ENCODE measurements around the gene ZNF318.
"Not testable (repeated sequence)": the region's sequence is repeated elsewhere in the genome, so short reads cannot be mapped to it uniquely, and the experiment has no call there.

The ZNF318 gene

DNA sequence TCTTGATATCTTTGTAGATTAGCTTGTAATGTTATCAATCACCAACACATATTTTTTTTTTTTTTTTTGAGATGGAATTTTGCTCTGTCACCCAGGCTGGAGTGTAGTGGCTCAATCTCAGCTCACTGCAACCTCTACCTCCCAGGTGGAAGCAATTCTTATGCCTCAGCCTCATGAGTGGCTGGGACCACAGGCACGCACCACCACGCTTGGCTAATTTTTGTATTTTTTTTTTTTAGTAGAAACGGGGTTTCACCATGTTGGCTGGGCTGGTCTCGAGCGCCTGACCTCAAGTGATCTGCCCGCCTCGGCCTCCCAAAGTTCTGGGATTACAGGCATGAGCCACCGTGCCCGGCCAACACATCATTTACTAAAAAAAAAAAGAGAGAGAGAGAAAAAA is 11.4 kb upstream of the ZNF318 start:
- DNase-seq = not testable (repeated sequence)

DNA sequence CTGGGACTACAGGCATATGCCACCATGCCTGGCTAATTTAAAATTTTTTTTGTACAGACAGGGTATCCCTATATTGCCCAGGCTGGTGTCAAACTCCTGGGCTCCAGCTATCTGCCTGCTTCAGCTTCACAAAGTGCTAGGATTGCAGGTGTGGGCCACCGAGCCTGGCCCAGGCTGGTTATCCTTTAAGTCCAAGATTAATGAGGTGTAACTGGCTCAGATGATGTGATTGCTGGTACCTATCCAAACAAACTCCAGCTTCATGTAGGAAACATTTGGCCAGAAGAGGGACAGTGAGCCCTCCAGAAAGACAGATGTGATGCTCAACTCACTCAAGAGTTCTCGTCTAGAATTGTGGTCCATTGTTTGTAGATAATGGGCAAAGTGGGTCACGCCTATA is 9.2 kb upstream of the ZNF318 start:
- DNase-seq = no peak

DNA sequence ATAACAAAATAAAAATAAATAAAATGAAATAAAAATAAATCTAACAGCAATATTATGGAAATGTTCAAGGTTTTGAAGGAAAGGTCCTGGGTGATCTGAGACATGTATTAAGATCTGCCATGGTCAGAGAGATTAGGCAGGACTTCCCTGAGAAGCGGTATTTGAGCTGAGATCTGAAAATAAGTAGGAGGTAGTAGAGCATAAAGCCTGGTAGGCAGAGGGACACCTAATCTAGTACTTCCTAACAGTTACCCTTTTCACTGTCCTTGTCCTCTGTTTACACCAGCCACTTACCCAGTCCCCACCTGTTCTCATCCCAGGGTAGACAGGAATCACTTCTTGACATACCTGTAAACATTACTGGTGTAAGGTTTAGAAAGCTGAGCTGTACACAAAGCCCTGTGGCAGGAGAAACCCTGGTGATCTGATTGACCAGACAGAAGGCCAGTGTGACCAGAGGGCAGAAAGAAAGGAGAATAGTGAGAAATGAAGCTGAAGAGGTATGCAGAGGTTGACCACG is 8.3 kb upstream of the ZNF318 start:
- DNase-seq = no peak

DNA sequence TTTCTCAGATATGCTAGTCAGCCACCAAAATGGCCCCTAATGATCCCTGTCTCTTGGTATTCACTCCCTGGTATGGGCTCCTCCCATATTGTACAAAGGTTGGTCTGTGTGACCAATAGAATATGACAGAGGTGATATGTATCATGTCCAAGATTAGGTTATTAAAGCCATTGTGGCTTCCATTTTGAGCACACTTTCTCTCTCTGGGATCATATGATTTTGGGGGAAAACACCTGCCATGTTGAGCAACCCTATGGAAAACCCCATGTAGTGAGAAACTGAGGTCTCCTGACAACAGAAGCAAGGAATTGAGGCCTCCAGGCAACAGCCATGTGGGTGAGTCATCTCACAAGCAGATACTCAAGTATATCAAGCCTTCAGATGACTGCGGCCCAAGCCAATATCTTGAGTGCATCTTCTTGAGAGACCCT is 7.1 kb upstream of the ZNF318 start:
- no peak for DNase-seq

DNA sequence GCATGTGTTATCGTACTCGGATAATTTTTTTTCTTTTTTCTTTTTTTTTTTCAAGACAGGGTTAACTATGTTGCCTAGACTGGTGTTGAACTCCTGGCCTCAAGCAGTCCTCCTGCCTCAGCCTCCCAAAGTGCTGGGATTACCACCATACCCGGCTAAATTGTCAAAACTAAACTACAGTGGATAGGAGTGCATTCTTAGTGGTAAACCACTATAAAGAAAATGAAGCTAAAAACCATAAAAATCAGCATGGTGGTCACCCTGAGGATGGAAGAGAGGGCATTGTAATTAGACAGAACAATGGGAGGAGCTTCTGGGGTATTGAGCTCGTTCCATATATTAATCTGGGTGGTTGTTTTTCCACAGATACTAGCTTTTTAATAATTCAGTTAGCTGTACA is 6.2 kb upstream of the ZNF318 start:
- no peak for DNase-seq

DNA sequence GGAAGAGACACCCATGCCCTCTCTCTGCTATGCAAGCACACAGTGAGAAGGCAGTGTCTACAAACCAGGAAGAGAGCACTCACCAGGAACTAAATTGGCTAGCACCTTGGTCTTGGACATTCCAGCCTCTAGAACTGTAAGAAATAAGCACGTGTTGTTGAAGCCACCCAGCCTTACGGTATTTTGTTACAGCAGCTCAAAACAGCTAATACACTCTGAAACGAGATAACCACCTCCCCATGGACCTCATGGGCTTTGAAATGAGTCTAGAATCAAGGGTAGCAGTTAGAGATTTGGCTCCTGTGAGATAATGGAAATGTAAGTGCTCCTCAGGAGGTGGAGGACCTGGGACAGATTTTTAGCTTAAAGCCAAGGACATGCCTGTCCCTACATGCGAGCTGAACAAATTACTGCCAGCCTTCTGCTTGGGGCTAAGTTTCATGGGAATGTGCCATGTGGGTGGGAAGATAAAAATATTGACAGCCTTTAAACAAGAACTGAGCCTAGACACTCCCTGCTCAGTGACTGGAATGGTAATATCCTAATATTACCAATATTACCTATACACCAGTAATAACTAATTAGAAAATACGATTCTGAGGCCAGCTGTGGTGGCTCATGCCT is 3.9 kb upstream of the ZNF318 start:
- no peak for DNase-seq

DNA sequence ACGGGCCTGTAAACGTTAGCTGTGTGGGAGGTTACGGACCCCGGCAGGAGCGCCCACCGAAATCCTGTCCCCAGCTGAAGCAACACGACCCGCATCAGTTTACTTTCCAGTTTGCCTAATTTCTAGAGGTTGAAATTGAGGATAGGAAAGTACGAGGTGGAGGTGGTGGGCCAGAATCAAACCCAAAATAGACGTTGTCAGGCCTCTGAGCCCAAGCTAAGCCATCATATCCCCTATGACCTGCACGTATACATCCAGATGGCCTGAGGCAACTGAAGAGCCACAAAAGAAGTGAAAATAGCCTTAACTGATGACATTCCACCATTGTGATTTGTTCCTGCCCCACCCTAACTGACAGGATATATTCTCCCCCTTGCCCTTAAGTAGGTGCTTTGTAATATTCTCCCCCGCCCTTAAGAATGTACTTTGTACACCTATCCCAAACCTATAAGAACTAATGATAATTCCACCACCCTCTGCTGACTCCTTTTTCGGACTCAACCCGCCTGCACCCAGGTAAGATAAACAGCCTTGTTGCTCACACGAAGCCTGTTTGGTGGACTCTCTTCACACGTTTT is 645 bp upstream of the ZNF318 start:
- DNase-seq = not testable (repeated sequence)

DNA sequence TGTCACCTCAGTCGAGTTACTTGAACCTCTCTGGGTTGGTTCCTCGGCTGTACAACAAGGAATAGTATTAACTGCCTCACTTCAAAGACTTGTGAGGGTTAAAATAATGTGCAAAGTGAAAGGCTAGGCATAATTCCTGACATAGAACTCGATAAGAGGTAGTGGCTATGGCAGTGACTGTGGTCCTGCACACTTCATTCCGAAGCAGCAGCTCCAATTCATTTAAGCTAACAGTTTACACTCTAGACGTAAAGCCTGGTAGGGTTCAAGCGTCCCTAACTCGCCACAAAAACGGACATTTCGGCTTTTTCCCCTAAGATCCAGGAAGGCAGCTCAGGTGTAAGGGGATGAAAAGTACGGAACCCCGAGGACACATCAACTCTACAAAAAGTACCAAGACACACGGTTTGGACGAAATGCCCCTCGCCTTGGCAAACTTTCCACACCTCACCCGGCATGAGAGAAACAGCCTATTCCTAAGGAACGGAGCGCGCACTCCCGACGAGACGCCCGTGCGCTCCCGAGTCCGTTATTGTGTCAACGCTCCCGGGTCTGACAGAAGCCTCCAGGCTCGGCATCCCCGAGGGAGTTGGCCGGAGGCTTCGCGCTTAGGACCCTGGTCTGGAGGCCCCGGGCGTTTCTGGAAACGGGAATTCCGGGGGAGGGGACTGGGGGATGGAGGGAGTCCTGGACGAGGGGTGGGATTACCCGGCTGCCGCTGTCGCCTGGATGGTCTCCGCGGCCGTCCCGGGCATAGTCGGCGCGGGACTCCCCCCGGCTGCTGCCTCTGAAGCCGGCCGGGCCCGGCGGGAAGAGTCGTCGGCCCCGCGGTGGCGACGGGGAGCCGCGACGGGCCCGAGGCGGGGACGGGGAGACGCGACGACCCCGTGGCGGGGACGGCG is 937 bp downstream of the ZNF318 start:
- DNase-seq = no peak

DNA sequence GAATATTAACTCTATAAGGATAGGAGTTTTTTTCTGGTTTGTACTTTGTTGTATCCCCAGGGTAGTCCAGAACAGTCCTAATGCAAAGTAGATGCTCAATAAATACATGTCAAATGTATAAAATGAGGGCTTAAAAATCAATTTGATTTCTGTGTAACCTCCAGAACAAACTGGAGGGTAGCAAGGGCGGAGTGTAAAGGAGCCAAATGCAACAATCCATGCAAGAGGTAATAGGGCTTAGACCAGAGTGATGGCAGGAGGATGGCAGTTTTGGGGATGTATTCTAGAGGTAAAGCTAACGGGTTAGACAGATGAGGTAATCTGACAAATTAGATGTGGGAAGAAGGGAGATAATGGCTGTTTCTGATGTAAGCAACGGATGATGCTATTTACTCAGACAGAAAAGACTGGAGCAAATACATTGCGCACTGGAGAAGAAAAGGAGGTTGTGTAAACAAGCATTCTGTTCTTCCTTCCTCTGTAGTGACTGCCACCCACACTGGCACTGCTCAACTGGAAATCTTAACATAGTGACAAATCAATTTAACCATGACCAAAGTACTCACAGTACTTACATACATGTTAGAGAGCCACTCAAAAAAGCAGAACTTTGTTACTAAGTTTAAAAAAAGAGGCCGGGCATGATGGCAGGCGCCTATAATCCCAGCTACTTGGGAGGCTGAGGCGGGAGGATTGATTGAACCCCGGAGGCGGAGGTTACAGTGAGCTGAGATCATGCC is 2.0 kb downstream of the ZNF318 start:
- no peak for DNase-seq

DNA sequence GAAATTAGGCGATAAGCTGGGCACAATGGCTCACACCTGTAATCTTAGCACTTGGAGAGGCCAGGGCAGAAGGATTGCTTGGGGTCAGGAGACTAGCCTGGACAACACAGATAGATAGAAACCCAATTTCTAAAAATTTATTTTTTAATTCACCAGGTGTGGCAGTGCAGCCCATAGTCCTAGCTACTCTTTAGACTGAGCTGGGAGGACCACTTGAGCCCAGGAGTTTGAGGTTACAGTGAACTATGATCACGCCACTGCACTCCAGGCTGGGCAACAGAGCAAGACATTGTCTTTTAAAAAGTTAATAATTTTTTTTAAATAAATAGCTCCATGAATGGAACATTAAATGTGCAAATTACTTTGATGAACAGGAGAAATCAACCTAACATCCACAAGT is 8.2 kb downstream of the ZNF318 start:
- DNase-seq = no peak

DNA sequence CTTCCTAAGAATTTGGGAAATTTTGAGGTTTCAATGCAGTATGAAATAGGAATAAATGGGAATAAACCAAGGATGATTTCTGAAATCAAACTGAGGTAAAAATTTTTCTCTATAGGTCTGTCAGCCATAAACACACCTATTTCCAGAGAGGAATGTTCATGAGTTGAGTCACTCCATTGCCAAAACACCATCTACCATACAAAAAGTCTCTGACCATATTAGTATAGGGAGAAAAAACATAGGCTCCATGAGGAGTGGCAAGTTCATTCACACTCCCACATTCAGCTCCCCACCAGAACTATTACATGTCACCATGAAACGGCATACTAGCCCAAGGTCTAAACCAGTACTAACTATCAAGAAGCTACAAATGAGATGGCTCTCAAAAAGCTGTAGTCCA is 9.6 kb downstream of the ZNF318 start:
- no peak for DNase-seq

DNA sequence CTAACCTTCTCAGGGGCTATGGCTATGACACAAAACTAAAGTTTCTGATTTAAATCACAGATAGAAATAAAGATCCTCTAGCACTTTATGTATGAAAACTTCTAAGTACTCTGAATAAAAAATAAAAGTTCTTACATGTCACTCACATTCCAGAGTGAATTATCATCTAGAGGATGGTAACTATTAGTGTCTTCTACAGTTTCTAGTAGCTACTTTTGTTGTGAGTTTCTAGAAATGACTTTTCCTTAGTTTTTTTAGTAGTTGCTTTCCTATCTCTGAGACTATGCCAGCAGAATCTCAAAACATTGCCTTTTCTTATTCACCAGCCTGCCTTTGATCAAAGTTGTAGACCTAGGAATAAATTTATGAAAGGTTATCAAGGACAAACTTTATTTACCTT is 10.1 kb downstream of the ZNF318 start:
- no peak for DNase-seq

DNA sequence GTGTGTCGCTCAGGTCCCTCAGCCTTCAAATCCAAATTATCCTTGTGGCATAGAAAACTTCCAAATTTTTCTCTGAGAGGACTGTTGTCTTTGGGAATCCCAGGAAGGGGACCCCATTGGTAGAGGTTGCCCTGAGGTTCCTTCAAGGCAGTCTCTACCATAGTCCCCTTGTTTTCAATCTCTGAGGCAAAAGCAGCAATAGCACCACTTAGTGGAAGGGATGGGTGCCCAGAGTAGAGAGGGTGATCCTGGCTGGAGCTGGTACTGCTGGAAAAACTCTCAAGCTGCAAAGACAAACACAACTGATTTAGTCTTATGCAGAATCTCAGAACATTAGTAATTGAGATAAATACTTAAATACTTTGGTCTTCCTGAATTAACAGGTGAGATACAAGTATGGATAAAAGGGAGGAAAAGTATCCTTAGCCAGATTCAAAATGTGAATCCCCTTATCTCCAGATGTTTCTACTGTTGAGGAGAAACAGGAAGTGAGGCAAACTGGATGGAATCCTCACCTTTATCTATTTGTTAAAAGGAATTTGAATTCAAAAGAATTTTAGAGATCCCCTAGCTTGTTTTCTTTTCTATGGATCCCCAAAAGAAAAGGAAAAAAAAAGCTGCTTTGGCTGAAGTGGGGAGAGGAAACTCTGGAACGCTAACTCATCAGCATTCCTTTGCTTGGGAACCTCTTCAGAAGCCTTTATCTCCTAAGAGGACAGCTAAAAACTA is 13.4 kb downstream of the ZNF318 start:
- no peak for DNase-seq

DNA sequence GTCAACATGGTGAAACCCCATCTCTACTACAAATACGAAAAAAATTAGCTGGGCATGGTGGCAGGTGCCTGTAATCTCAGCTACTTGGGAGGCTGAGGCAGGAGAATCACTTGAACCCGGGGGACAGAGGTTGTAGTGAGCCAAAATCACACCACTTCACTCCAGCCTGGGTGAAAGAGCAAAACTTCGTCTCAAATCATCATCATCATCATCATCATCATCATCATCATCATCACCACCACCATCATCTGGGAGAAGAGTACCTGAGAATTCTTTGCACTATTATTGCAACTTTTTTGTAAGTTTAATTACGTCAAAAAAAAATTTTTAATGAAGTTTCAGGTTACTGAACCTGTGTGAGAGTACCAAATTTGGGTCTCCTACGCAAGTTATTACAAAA is 17.5 kb downstream of the ZNF318 start:
- not testable (repeated sequence) for DNase-seq

DNA sequence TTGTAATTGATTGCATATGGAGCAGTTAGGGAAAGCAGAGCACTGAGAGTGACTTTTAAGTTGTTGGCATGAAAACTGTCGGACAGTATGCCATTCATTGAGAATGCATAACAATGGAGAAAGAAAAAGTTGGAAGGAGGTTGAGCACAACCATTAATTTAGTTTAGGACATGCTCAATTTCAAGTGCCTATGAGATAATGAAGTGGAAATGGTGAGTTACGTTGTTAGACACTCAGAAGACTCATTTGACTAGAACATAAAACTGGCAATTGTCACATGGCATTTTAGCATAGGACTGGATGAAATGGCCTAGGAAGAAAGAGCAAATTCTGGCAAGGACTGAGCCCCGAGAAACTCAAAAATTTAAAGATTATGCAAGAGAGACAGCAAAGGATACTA is 22.0 kb downstream of the ZNF318 start:
- DNase-seq = no peak

DNA sequence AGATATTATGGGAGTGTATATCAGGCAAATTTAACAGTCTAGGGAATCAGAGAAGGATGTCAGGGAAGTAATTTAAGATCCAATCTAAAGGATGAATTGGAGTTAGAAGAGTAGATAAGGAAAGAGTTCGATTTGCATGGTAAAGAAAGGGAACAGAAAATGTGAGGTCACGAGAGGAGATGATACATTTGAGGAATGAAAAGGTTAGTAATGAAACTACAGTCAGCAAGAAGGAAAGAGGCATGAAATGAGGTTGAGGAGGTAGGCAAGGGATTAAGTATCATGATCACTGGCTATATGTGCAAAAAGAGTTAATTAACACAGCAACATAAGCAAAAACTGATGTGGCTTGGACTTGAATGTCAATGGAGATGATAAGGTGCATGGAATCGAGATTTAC is 22.4 kb downstream of the ZNF318 start:
- DNase-seq = no peak

DNA sequence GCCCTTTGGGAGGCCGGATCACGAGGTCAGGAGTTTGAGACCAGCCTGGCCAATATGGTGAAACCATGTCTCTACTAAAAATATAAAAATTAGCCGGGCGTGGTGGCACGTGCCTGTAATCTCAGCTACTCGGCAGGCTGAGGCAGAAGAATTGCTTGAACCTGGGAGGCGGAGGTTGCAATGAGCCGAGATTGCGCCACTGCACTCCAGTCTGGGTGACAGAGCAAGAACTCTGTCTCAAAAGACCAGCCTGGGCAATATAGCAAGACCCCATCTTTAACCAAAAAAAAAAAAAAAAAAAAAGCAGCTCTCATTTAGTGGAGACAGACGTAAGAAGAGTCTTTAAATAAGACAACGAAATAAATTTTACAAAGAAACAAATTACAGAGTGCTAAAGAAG is 23.2 kb downstream of the ZNF318 start:
- not testable (repeated sequence) for DNase-seq

DNA sequence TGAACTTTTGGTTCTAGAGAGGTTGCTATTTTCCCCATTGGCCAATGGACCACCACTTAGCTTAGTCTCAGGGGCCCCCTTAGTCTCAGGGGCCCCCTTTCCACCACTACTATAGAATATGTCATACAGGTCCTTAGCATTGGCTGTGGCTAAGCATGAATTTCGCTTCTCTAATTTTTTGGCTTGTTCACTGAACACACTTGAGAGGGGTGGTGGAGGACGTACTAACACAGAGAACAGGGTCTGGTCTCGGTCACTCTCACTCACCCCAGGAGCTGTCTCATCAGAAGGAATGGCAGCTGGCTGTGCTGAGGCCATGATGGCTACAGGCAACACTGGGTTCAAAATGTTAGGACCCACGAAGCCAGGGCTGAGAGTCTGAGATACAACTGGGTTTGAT is 30.3 kb downstream of the ZNF318 start:
- DNase-seq = no peak

DNA sequence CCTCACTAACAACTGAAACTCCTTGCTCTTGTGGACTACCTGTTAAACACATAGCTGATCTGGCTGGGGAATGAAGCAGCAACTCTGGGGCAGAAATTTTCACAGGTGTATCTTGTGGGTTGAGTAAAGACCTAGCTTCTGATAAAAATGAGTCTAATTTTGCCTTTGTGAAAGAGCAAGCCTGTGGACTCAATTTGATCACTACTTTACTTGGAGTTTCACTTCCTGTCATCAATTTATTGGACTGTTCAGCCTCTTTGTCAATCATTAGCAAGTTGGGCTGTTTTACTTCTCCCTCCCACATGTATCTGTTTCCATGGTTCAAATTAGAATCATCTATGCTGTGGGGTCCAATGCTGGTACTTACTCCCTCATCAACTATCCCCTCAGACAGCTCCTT is 31.2 kb downstream of the ZNF318 start:
- no peak for DNase-seq

DNA sequence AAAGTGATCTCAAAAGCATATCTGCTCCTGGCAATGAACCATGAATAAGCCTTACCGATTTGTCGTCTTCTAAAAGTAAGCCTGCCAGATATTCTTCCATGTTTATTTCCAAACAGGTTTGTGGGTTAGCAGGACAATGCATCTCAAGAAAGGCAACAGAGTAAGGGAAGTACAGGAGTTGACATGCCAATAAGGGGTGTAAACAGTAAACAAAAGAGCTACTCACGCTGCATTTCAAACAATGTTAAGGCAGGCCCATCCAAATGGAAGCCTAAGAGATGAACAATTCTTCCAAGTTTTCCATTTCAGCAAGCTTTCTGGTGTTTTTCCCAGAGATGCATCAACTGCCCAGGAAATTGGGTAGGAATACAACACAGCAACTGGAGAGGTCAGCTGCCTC is 33.1 kb downstream of the ZNF318 start:
- no peak for DNase-seq

DNA sequence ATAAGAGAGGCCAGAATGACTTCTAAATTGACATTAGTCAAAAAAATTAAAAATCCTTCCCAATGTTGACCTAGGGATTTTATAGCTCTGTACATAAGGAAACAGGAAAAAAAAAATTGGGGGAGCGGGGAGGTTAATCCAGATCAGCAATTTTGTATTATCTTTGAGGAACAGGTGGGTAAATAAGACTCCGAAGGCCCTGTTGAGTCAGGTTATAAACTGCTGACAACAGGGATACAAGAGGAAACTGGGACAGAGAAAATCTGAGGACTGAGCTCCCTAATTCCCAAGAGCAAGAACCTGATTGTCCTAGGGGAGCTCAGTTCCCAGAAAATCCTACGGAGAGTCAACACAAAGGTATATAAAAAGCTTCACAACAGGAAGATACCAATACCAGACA is 34.0 kb downstream of the ZNF318 start:
- DNase-seq = no peak

DNA sequence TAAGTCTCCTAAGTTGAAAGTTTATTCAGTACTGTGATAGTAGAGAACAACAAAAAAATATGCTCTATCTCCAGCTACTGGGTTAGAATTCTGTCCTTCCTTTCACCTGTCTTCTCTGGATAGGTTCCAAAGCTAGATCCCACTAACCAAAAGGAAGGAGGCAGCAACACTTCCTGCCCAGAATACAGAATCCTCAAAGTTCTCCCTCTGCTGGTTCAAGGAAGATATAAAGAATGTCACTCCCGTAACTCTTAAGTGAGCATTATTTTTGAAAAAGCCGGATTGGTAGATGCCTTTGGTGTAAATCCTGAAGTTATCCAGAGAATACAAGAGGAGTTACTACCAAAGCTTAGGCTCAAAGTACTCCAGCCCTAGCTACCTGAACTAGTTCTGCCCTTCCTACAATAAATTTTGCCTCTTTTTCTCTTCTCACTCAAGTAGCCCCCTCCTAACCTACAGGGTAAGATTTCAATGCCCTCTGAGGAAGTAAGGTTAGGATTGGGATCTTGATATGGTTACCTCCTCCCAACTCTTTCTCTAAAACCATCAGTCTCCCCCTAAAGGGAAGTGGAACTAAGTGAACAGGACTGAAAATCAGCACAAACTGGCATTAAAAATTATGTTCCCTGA is 34.9 kb downstream of the ZNF318 start:
- no peak for DNase-seq
